Tongue (tissue), 2 donors: ENCODE results near the gene INSYN1. TPM values are rescaled to one million over a fixed set of nuclear protein-coding genes. Genes with fewer than 3 reads are reported as not detected.
A peak's percentile ranks its signal among the peaks of the same experiment; 100 is the strongest.

Experiments used
- DNase-seq: peaks from one replicate; pipeline ENCODE4 v3.0.0-alpha.2; 2015
- total RNA-seq: library from RNA; depleted of rRNA; stranded (reverse); fragments of >200 nt; gene quantifications from one replicate; pipeline ENCODE4 v1.2.3, GENCODE V29; 2014

INSYN1 gene
- total RNA-seq, 1 donor from 2014 or later: 14.8 TPM

GRCh38 chr15:73777741-73778140 lies 24.6 kb upstream of the INSYN1 start:
- DNase-seq: no peak

- no peak for DNase-seq
Measured at GRCh38 chr15:73773428-73773827, 20.3 kb upstream of the INSYN1 start.

- no peak for DNase-seq
Measured at GRCh38 chr15:73771385-73772045, 18.4 kb upstream of the INSYN1 start.

GRCh38 chr15:73770050-73770449 lies 16.9 kb upstream of the INSYN1 start:
- no peak for DNase-seq

GRCh38 chr15:73767806-73768501 lies 14.8 kb upstream of the INSYN1 start:
- no peak for DNase-seq

- DNase-seq: no peak
Measured at GRCh38 chr15:73766598-73766997, 13.4 kb upstream of the INSYN1 start.

GRCh38 chr15:73765778-73766177 lies 12.6 kb upstream of the INSYN1 start:
- DNase-seq: no peak

- peak; percentile 24 for DNase-seq
Measured at GRCh38 chr15:73763931-73764330, 10.8 kb upstream of the INSYN1 start.

- no peak for DNase-seq
Measured at GRCh38 chr15:73760330-73761329, 7.5 kb upstream of the INSYN1 start.

- DNase-seq: no peak
Measured at GRCh38 chr15:73758461-73758860, 5.3 kb upstream of the INSYN1 start.

GRCh38 chr15:73757571-73757970 lies 4.4 kb upstream of the INSYN1 start:
- DNase-seq: no peak

GRCh38 chr15:73756947-73757513 lies 3.9 kb upstream of the INSYN1 start:
- no peak for DNase-seq

GRCh38 chr15:73756390-73756789 lies 3.2 kb upstream of the INSYN1 start:
- no peak for DNase-seq

- no peak for DNase-seq
Measured at GRCh38 chr15:73755946-73756345, 2.8 kb upstream of the INSYN1 start.

- DNase-seq: no peak
Measured at GRCh38 chr15:73755481-73755880, 2.3 kb upstream of the INSYN1 start.

GRCh38 chr15:73754461-73754860 lies 1.3 kb upstream of the INSYN1 start:
- DNase-seq: no peak

- DNase-seq: peak; percentile 56
Measured at GRCh38 chr15:73752806-73753193, 351 bp downstream of the INSYN1 start.

- DNase-seq: no peak
Measured at GRCh38 chr15:73751899-73752805, 999 bp downstream of the INSYN1 start.

- DNase-seq: no peak
Measured at GRCh38 chr15:73751511-73751898, 1.6 kb downstream of the INSYN1 start.

- DNase-seq: no peak
Measured at GRCh38 chr15:73750951-73751350, 2.2 kb downstream of the INSYN1 start.

GRCh38 chr15:73750438-73750837 lies 2.7 kb downstream of the INSYN1 start:
- DNase-seq: no peak
